AG09319 (cell line): ENCODE results near the gene FAM47E.

Experiments used
- DNase-seq: peaks from one replicate; pipeline ENCODE4 v3.0.0-alpha.2; 2010; ENCODE audit warnings: low read depth; ENCODE audit errors: extremely low read depth
- TF ChIP-seq, protein P1 (sequence below): IDR thresholded peaks from 2 replicates; pipeline ENCODE4 v1.5.1; 2011; ENCODE audit warnings: low read depth, mild to moderate bottlenecking, inconsistent platforms, low read length, moderate library complexity

Gene FAM47E

GRCh38 chr4:76267811-76268210, 16.3 kb downstream of the FAM47E start:
- TF ChIP-seq, protein P1, sequence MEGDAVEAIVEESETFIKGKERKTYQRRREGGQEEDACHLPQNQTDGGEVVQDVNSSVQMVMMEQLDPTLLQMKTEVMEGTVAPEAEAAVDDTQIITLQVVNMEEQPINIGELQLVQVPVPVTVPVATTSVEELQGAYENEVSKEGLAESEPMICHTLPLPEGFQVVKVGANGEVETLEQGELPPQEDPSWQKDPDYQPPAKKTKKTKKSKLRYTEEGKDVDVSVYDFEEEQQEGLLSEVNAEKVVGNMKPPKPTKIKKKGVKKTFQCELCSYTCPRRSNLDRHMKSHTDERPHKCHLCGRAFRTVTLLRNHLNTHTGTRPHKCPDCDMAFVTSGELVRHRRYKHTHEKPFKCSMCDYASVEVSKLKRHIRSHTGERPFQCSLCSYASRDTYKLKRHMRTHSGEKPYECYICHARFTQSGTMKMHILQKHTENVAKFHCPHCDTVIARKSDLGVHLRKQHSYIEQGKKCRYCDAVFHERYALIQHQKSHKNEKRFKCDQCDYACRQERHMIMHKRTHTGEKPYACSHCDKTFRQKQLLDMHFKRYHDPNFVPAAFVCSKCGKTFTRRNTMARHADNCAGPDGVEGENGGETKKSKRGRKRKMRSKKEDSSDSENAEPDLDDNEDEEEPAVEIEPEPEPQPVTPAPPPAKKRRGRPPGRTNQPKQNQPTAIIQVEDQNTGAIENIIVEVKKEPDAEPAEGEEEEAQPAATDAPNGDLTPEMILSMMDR = no peak
- no peak for DNase-seq

- TF ChIP-seq, protein P1 = no peak
- no peak for DNase-seq
Observed at GRCh38 chr4:76270244-76271175, 19.0 kb downstream of the FAM47E start.

DNA sequence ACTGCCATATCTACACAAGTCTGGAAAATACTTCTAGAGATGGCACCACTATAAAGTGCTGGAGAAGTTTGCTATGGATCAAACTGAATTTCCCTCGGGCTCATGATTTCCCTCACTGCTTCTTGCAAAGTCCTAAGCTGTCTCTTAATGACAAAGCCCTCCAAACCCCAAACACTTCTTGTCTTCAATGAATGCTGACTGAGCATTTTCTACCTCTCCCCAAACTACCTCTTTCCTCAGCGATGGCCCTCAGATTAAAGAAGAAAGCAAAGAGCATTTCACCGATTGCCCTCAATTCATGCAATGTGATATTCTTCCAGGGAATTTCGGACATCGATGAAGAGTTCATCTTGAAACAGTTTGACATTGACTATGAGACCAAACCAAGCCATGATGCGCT, 19.7 kb downstream of the FAM47E start:
- no peak for DNase-seq
- TF ChIP-seq, protein P1 = no peak

DNA sequence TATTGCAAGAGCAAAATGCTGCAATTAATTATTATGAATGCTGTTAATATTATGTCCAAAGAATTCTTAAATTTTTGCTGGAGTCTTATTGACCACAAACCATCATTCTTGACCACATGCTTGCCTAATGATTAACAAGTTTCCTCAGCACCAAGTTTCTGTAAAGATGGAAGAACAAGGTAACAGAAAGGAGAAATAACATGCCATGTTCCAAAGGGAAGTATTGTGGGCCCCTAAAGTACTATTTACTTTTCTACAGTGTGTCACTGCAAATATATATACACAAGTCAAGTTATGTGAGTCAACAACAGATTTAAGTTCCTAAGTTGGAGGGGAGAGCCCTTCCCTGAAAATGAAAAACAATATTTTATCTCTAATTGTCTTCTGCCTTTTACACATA, 20.6 kb downstream of the FAM47E start:
- TF ChIP-seq, protein P1 = no peak
- no peak for DNase-seq

- no peak for DNase-seq
- TF ChIP-seq, protein P1 = no peak
Observed at GRCh38 chr4:76272582-76272981, 21.1 kb downstream of the FAM47E start.

DNA sequence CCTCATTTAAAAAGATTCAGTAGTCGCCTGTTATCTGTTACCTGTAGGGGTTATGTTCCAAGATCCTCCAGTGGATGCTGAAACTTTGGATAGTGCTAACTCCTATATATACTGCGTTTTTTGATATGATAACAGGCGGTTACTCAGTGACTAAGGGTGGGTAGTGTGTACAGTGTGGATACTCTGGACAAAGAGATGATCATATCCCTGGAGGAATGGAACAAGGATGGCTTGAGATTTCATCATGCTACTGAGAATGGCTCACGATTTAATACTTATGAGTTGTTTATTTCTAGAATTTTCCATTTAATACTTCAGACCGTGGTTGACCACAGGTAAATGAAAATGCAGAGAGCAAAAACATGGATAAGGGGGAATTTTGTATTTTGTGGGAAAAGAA, 21.5 kb downstream of the FAM47E start:
- TF ChIP-seq, protein P1 = no peak
- no peak for DNase-seq

DNA sequence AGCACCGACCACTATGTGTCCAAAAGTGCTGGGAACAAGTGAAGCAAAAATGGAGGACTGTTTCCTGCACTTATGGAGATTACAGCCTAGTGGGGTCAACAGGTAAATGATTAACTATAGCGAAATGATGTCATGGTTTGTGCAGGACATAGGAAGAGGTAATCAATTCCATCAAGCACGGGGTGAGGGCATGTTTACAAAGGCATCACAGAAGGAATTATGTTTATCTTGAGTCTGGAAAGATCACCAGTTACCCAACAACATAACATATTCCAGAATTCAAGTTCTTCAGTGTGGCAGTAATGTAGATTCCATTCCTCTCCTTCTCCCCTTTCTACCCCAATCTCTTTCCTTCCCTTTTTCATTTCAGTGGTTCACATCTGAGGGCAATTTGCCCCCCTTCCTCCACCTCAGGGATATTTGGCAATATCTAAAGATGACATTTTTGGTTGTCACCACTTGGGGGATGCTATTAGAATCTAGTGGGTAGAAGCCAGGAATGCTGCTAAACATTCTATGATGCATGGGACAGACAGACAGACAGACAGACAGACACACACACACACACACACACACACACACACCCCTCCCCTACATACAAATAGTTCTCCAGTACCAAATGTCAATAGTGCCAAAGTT, 24.1 kb downstream of the FAM47E start:
- no peak for DNase-seq
- TF ChIP-seq, protein P1 = no peak
